Measurements from ENCODE around the gene FRRS1. TPM values are rescaled to one million over a fixed set of nuclear protein-coding genes. Genes with fewer than 3 reads are reported as not detected.

Gene FRRS1
- total RNA-seq, 4 donors from 2014 or later, result 1.4 to 4.5 (median 2.3) TPM

DNA sequence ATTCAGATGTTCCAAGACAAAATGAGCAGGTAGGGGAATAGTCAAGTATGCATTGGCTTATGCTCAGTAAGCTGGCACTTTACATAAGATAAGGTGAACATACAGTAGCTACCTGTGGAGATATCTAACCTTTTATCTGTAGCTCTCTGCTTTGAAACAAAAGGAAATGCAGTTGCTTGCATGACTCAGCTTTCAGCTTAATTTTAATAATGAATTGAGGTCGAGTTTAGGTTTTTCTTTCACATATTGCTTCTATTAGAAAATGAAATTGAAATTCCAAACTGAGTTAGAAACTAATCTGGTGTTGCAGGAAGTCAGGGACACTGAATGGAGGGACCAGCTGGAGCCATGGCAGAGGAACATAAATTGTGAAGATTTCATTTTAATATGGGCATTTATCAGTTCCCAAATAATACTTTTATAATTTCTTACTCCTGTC lies 8.3 kb downstream of the FRRS1 start:
- intact Hi-C loops (cut with DNase I; ENCODE audit: low total_unique reads), result no loop called here
- Histone ChIP-seq H3K4me3 (no peak overlapping the region), H3K27me3 (no peaks in the 10 kb centered on the region), H3K27ac (no peak overlapping the region), H3K36me3 (no peaks in the 10 kb centered on the region), H3K4me1 (peaks cover 0 to 16% of the 10 kb centered on the region in 2 donors), H3K9me3 (no peaks in the 10 kb centered on the region)
- DNase-seq (no peak), ATAC-seq (no peak)
- in situ Hi-C loops (cut with MboI; ENCODE audit: low sequenced_read_pairs in 4 of 4), result no loop called here
- TF ChIP-seq POLR2A (IDR thresholded peaks at IDR 0.05) (no peak), CTCF (IDR thresholded peaks at IDR 0.05 in 4 of 5, conservative IDR thresholded peaks at IDR 0.05 in 1 of 5) (no peak)

- Histone ChIP-seq H3K27ac (no peak overlapping the region), H3K27me3 (no peaks in the 10 kb centered on the region), H3K4me1 (peaks cover 0 to 16% of the 10 kb centered on the region in 2 donors), H3K36me3 (no peaks in the 10 kb centered on the region), H3K9me3 (no peaks in the 10 kb centered on the region), H3K4me3 (no peak overlapping the region)
- ATAC-seq (no peak), DNase-seq (no peak)
- no peak for TF ChIP-seq CTCF (IDR thresholded peaks at IDR 0.05 in 4 of 5, conservative IDR thresholded peaks at IDR 0.05 in 1 of 5)
- TF ChIP-seq POLR2A (IDR thresholded peaks at IDR 0.05), result no peak
- in situ Hi-C loops (cut with MboI; ENCODE audit: low sequenced_read_pairs in 4 of 4) (no loop called here), intact Hi-C loops (cut with DNase I; ENCODE audit: low total_unique reads) (no loop called here)
These were observed 9.8 kb downstream of the FRRS1 start for GRCh38 chr1:99756598-99756997.

GRCh38 chr1:99755664-99756063 lies 10.8 kb downstream of the FRRS1 start:
- intact Hi-C loops (cut with DNase I; ENCODE audit: low total_unique reads), result no loop called here
- no peak for ATAC-seq
- no peak for DNase-seq
- H3K27me3 ChIP-seq, result no peaks in the 10 kb centered on the region
- peaks cover 0 to 16% of the 10 kb centered on the region in 2 donors for H3K4me1 ChIP-seq
- H3K9me3 ChIP-seq, result no peaks in the 10 kb centered on the region
- H3K4me3 ChIP-seq, result no peak overlapping the region
- TF ChIP-seq CTCF (IDR thresholded peaks at IDR 0.05 in 4 of 5, conservative IDR thresholded peaks at IDR 0.05 in 1 of 5), result no peak
- TF ChIP-seq POLR2A (IDR thresholded peaks at IDR 0.05), result no peak
- no peaks in the 10 kb centered on the region for H3K36me3 ChIP-seq
- in situ Hi-C loops (cut with MboI; ENCODE audit: low sequenced_read_pairs in 4 of 4), result no loop called here
- no peak overlapping the region for H3K27ac ChIP-seq

DNA sequence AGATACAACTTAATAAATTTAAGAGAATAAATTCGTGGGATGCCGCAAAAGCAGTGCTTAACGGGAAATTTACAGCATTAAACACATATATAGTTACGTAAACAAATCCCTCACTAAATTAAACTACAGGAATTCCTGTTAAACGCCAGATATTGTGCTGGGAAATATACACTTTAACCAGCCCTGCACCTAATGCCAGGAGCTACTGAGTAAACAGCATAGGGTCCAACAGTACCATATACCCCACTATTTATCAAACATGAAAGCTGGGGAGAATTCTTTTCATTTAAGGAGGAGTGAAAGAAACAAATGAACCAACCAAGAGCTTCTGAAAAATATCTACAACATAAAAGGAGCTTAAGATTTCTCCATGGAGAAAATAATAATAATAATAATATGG lies 11.7 kb downstream of the FRRS1 start:
- no peak overlapping the region for H3K27ac ChIP-seq
- no peaks in the 10 kb centered on the region for H3K9me3 ChIP-seq
- ATAC-seq (no peak), DNase-seq (no peak)
- no peak for TF ChIP-seq CTCF (IDR thresholded peaks at IDR 0.05 in 4 of 5, conservative IDR thresholded peaks at IDR 0.05 in 1 of 5)
- no peak for TF ChIP-seq POLR2A (IDR thresholded peaks at IDR 0.05)
- no peak overlapping the region for H3K4me3 ChIP-seq
- in situ Hi-C loops (cut with MboI; ENCODE audit: low sequenced_read_pairs in 4 of 4), result no loop called here
- H3K27me3 ChIP-seq, result no peaks in the 10 kb centered on the region
- peaks cover 0 to 9% of the 10 kb centered on the region in 2 donors for H3K4me1 ChIP-seq
- no peaks in the 10 kb centered on the region for H3K36me3 ChIP-seq
- intact Hi-C loops (cut with DNase I; ENCODE audit: low total_unique reads), result no loop called here

- H3K36me3 ChIP-seq, result no peaks in the 10 kb centered on the region
- intact Hi-C loops (cut with DNase I; ENCODE audit: low total_unique reads) (no loop called here), in situ Hi-C loops (cut with MboI; ENCODE audit: low sequenced_read_pairs in 4 of 4) (no loop called here)
- H3K4me3 ChIP-seq, result no peak overlapping the region
- no peaks in the 10 kb centered on the region for H3K9me3 ChIP-seq
- peaks cover 0 to 4% of the 10 kb centered on the region in 2 donors for H3K4me1 ChIP-seq
- DNase-seq (no peak), ATAC-seq (no peak)
- no peaks in the 10 kb centered on the region for H3K27me3 ChIP-seq
- TF ChIP-seq POLR2A (IDR thresholded peaks at IDR 0.05) (no peak), CTCF (IDR thresholded peaks at IDR 0.05 in 4 of 5, conservative IDR thresholded peaks at IDR 0.05 in 1 of 5) (no peak)
- no peak overlapping the region for H3K27ac ChIP-seq
These were observed 12.3 kb downstream of the FRRS1 start for GRCh38 chr1:99754055-99754626.
